VCaP (cell line): Measurements from ENCODE around the gene GGA1.

ENCODE experiments used
- H3K27ac ChIP-seq: fragments of 450-650 bp; 2 replicates; pipeline ENCODE4 v1.5.1; 2017
- CTCF ChIP-seq: fragments of 450-650 bp; conservative IDR thresholded peaks from 2 replicates; pipeline ENCODE4 v1.5.1; 2017; ENCODE audit warnings: mild to moderate bottlenecking, moderate library complexity

Gene GGA1

GRCh38 chr22:37675930-37676735 is 67.5 kb downstream of the GGA1 start:
- no peak overlapping the region for H3K27ac ChIP-seq
- no peak for TF ChIP-seq CTCF

GRCh38 chr22:37676736-37677492 is 68.3 kb downstream of the GGA1 start:
- no peak overlapping the region for H3K27ac ChIP-seq
- TF ChIP-seq CTCF: no peak

GRCh38 chr22:37677493-37677974 is 68.9 kb downstream of the GGA1 start:
- H3K27ac ChIP-seq: no peak overlapping the region
- TF ChIP-seq CTCF: no peak

- no peak for TF ChIP-seq CTCF
- H3K27ac ChIP-seq: no peak overlapping the region
These were observed 69.7 kb downstream of the GGA1 start for GRCh38 chr22:37678372-37678771.

GRCh38 chr22:37679670-37680069 is 71.0 kb downstream of the GGA1 start:
- no peak for TF ChIP-seq CTCF
- no peak overlapping the region for H3K27ac ChIP-seq

- no peak overlapping the region for H3K27ac ChIP-seq
- TF ChIP-seq CTCF: no peak
These were observed 71.7 kb downstream of the GGA1 start for GRCh38 chr22:37680191-37680851.

- TF ChIP-seq CTCF: no peak
- no peak overlapping the region for H3K27ac ChIP-seq
These were observed 72.4 kb downstream of the GGA1 start for GRCh38 chr22:37681001-37681424.
